ENCODE data around the gene OR7A5. TPM values are rescaled to one million over a fixed set of nuclear protein-coding genes. Genes with fewer than 3 reads are reported as not detected.

OR7A5 gene
- polyA plus RNA-seq, 1 experiment: not detected

DNA sequence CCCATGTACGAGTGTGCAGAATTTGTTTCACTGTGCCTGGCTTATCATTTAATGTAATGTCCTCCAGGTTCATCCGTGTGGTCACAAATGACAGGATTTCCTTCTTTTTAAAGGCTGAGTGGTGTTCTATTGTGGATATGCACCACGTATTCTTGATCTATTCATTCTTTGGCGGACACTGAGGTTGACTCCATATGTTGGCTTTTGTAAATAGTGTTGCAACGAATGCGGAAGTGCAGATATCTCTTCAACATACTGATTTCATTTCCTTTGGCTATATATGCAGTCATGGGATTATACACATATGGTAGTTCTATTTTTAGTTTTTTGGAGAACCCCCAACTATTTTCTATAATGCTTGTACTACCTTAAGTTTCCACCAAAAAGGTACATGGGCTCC is 13.0 kb downstream of the OR7A5 start:
- H3K4me3 ChIP-seq (ENCODE audit: low read depth, low read length): no peak overlapping the region
- ChIA-PET POLR2A (no interaction called here), CTCF (interaction anchor here (0.6 to 1.2 kb wide), 2 partner anchors 11 to 16 kb away, joined by 3 read pairs; no protein-coding TSS in a partner anchor)
- no peaks in the 10 kb centered on the region for H3K36me3 ChIP-seq (ENCODE audit: control insufficient read depth, insufficient read depth, low read length)
- TF ChIP-seq, protein P1, sequence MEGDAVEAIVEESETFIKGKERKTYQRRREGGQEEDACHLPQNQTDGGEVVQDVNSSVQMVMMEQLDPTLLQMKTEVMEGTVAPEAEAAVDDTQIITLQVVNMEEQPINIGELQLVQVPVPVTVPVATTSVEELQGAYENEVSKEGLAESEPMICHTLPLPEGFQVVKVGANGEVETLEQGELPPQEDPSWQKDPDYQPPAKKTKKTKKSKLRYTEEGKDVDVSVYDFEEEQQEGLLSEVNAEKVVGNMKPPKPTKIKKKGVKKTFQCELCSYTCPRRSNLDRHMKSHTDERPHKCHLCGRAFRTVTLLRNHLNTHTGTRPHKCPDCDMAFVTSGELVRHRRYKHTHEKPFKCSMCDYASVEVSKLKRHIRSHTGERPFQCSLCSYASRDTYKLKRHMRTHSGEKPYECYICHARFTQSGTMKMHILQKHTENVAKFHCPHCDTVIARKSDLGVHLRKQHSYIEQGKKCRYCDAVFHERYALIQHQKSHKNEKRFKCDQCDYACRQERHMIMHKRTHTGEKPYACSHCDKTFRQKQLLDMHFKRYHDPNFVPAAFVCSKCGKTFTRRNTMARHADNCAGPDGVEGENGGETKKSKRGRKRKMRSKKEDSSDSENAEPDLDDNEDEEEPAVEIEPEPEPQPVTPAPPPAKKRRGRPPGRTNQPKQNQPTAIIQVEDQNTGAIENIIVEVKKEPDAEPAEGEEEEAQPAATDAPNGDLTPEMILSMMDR (IDR thresholded peaks at IDR 0.05; ENCODE audit: insufficient read depth, low read depth, low read length): no peak
- DNase-seq (ENCODE audit: low read depth): no peak
- no peaks in the 10 kb centered on the region for H3K27me3 ChIP-seq (ENCODE audit: control insufficient read depth, insufficient read depth, low read length)

DNA sequence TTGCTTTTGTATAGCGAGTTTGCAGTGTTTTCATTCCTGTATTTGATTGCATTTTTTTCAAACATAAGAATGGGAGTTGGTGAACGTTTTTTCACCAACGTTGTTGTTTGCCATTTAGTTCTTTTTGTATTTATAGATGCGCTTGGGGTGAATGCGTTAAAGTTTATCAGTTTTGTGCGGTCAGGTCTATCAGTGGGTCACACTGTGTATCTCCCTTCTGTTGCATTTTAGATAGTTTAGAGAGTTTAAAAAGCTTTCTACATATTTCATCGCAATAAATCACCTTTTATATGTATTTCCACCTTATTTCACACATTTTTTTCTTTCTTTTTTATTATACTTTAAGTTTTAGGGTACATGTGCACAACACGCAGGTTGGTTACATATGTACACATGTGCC is 16.4 kb downstream of the OR7A5 start:
- TF ChIP-seq, protein P1 (IDR thresholded peaks at IDR 0.05; ENCODE audit: insufficient read depth, low read depth, low read length): no peak
- no peak overlapping the region for H3K4me3 ChIP-seq (ENCODE audit: low read depth, low read length)
- H3K27me3 ChIP-seq (ENCODE audit: control insufficient read depth, insufficient read depth, low read length): no peaks in the 10 kb centered on the region
- POLR2A ChIA-PET: no interaction called here
- CTCF ChIA-PET: interaction anchor here (1.1 kb wide), 1 partner anchor 32 kb away, joined by 4 read pairs; no protein-coding TSS in a partner anchor
- H3K36me3 ChIP-seq (ENCODE audit: control insufficient read depth, insufficient read depth, low read length): no peaks in the 10 kb centered on the region
- DNase-seq (ENCODE audit: low read depth): no peak

DNA sequence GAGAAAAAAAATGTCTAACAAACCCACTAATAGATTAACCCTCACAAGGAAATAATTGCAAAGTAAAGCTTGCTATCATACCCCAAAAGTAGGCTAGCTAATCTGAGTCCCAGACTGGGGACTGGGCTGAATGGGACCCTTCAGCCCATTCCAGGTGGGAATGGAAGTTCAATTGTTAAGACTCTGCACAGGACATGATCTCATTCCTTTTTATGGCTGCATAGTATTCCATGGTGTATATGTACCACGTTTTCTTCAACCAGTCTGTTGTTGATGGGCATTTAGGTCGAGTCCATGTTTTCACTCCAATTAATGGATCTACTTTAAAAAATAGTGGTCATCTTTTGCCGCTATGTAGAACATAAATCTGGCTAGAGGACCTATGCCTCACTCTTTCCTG is 17.9 kb downstream of the OR7A5 start:
- POLR2A ChIA-PET: no interaction called here
- no peaks in the 10 kb centered on the region for H3K27me3 ChIP-seq (ENCODE audit: control insufficient read depth, insufficient read depth, low read length)
- CTCF ChIA-PET: no interaction called here
- no peaks in the 10 kb centered on the region for H3K36me3 ChIP-seq (ENCODE audit: control insufficient read depth, insufficient read depth, low read length)
- H3K4me3 ChIP-seq (ENCODE audit: low read depth, low read length): no peak overlapping the region
- DNase-seq (ENCODE audit: low read depth): no peak
- TF ChIP-seq, protein P1 (IDR thresholded peaks at IDR 0.05; ENCODE audit: insufficient read depth, low read depth, low read length): no peak

DNA sequence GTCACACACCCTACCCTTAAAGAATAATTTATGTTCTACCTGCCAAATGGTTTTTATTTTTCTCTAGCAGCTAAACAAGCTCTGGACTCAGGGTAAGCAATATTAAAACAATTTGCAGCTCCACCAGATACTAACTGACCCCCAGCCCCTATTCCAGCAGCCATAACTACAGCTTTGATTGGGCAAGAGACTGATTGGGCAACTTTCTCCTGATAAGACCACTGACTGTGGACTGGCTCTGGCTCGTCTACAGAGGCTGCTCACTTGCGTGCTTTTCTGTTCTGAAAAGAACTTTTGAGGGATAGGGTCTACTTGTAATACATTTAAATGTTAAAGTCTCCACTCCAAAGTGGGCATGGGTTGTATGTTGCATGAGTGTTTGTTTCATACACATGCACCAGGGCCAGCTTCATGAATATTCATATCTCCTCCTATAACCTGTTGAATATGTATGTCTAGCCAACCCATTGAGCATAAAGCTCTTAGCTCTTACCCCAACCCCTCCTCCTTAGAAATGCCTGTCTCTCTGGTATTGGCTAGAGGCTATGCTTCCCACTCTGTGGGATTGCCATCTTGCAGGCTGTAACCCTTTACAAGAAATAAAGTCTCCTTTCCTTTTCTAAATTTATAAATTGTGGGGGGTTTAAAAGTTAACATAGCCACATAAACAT is 19.9 kb downstream of the OR7A5 start:
- ChIA-PET CTCF (no interaction called here), POLR2A (no interaction called here)
- TF ChIP-seq, protein P1 (IDR thresholded peaks at IDR 0.05; ENCODE audit: insufficient read depth, low read depth, low read length): no peak
- Histone ChIP-seq H3K4me3 (ENCODE audit: low read depth, low read length) (no peak overlapping the region), H3K27me3 (ENCODE audit: control insufficient read depth, insufficient read depth, low read length) (no peaks in the 10 kb centered on the region), H3K36me3 (ENCODE audit: control insufficient read depth, insufficient read depth, low read length) (no peaks in the 10 kb centered on the region)
- no peak for DNase-seq (ENCODE audit: low read depth)

DNA sequence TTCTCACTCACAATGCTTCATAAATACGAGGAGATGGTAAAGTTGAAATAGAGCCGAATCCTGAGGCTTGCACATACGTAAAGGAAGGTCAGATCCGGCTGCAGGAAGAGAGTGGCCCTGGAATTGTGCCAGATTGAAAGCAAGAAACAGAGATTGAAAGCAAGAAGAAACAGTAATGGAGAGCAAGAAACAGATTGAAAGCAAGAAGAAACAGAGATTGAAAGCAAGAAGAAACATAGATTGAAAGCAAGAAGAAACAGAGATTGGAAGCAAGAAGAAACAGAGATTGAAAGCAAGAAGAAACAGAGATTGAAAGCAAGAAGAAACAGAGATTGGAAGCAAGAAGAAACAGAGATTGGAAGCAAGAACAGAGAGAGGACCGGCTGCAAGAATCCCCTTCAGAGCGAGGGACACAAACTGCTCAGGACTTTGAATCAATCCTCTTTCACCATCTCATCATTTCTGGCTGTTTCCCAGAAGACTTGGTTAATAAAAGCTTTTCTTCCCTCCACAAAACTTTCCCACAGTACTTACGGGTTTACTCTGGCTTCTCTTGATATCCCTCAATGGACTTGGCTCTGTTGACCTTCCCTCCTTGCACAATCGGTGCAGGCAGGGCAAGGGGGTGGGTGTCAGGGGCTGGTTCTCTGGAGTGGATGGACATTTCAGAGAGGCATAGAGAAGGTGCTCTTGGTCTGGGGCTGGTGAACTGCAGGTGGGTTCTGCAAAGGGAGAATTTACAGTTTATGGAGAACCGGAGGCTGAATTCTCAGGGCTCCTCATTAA is 25.5 kb downstream of the OR7A5 start:
- ChIA-PET CTCF (no interaction called here), POLR2A (no interaction called here)
- H3K27me3 ChIP-seq (ENCODE audit: control insufficient read depth, insufficient read depth, low read length): no peaks in the 10 kb centered on the region
- TF ChIP-seq, protein P1 (IDR thresholded peaks at IDR 0.05; ENCODE audit: insufficient read depth, low read depth, low read length): no peak
- no peaks in the 10 kb centered on the region for H3K36me3 ChIP-seq (ENCODE audit: control insufficient read depth, insufficient read depth, low read length)
- DNase-seq (ENCODE audit: low read depth): no peak
- H3K4me3 ChIP-seq (ENCODE audit: low read depth, low read length): no peak overlapping the region
